K562 (cell line): ENCODE data around the gene RHOB. TPM values are rescaled to one million over a fixed set of nuclear protein-coding genes. Genes with fewer than 3 reads are reported as not detected.

Source experiments
- ARID3B ChIP-seq: fragments of 250-450 bp; sonication (Bioruptor Pico); IDR thresholded peaks from 2 replicates; pipeline ENCODE4 v1.4.0; 2020; ENCODE audit warnings: borderline replicate concordance
- BACH1 ChIP-seq: fragments of 200-800 bp; sonication (Bioruptor generic); IDR thresholded peaks from 2 replicates; pipeline ENCODE4 v1.6.1; 2016; ENCODE audit warnings: missing genetic modification characterization, missing compliant biosample characterization
- BRD9 ChIP-seq: fragments of 450-650 bp; IDR thresholded peaks from 2 replicates; pipeline ENCODE4 v1.6.1; 2018; ENCODE audit warnings: low read depth; ENCODE audit not compliant: partially characterized antibody
- CBFA2T2 ChIP-seq: fragments of 450-650 bp; conservative IDR thresholded peaks from 2 replicates; pipeline ENCODE4 v1.6.1; 2017; ENCODE audit warnings: mild to moderate bottlenecking
- DLX4 ChIP-seq: fragments of 250-450 bp; sonication (Bioruptor Pico); IDR thresholded peaks from 2 replicates; pipeline ENCODE4 v1.6.1; 2021; ENCODE audit warnings: mild to moderate bottlenecking
- ESRRA ChIP-seq: fragments of 450-650 bp; IDR thresholded peaks from 2 replicates; pipeline ENCODE4 v1.6.1; 2014; ENCODE audit warnings: low read depth, mild to moderate bottlenecking, moderate library complexity, borderline replicate concordance
- GABPB1 ChIP-seq: sonication (generic); formaldehyde crosslinking; IDR thresholded peaks from 2 replicates; pipeline ENCODE4 v1.8.0; 2022; ENCODE audit warnings: mild to moderate bottlenecking, missing genetic modification reagents
- HDAC3 ChIP-seq: fragments of 450-650 bp; IDR thresholded peaks from 2 replicates; pipeline ENCODE4 v1.6.1; 2018; ENCODE audit warnings: borderline replicate concordance, mild to moderate bottlenecking, moderate library complexity; ENCODE audit not compliant: partially characterized antibody
- IFI16 ChIP-seq: fragments of 250-450 bp; sonication (Bioruptor Pico); IDR thresholded peaks from 2 replicates; pipeline ENCODE4 v2.1.2; 2022; ENCODE audit warnings: mild to moderate bottlenecking, inconsistent platforms
- LCOR ChIP-seq: sonication (generic); formaldehyde crosslinking; IDR thresholded peaks from 2 replicates; pipeline ENCODE4 v1.8.0; 2022; ENCODE audit warnings: mild to moderate bottlenecking, missing genetic modification reagents
- MAX ChIP-seq: sonication (generic); formaldehyde crosslinking; IDR thresholded peaks from 2 replicates; pipeline ENCODE4 v1.9.0; 2022; ENCODE audit warnings: mild to moderate bottlenecking, missing genetic modification reagents
- NCOA2 ChIP-seq, 2 experiments: fragments of 450-650 bp; IDR thresholded peaks; 2 replicates each; pipeline ENCODE4 v1.6.1; 2018; ENCODE audit warnings: mild to moderate bottlenecking in 2 of 2, moderate library complexity in 1 of 2; ENCODE audit not compliant: partially characterized antibody in 2 of 2
- NFYB ChIP-seq: IDR thresholded peaks from 2 replicates; pipeline ENCODE4 v1.6.1; 2011; ENCODE audit warnings: mild to moderate bottlenecking, moderate library complexity; ENCODE audit not compliant: insufficient read length; ENCODE audit errors: extremely low read depth
- POLR2B ChIP-seq: fragments of 450-650 bp; IDR thresholded peaks from 2 replicates; pipeline ENCODE4 v1.6.1; 2018; ENCODE audit warnings: low read depth; ENCODE audit not compliant: partially characterized antibody
- SAFB ChIP-seq: fragments of 200-400 bp; formaldehyde crosslinking; IDR thresholded peaks from 2 replicates; pipeline ENCODE4 v1.6.1; 2017; ENCODE audit warnings: low read depth, low read length, borderline replicate concordance
- SPI1 ChIP-seq: IDR thresholded peaks from 2 replicates; pipeline ENCODE4 v1.6.1; 2011; ENCODE audit warnings: low read depth, low read length, control low read depth, borderline replicate concordance
- ZNF311 ChIP-seq: fragments of 250-450 bp; sonication (Bioruptor Pico); IDR thresholded peaks from 2 replicates; pipeline ENCODE4 v1.4.0; 2020; ENCODE audit warnings: mild to moderate bottlenecking, moderate library complexity
- ZNF707 ChIP-seq: fragments of 250-450 bp; sonication (Bioruptor Pico); conservative IDR thresholded peaks from 2 replicates; pipeline ENCODE4 v1.8.0; 2022; ENCODE audit warnings: inconsistent platforms, mild to moderate bottlenecking, moderate library complexity
- ZNF717 ChIP-seq: fragments of 250-450 bp; sonication (Bioruptor Pico); IDR thresholded peaks from 2 replicates; pipeline ENCODE4 v1.5.0; 2021
- ZNF785 ChIP-seq: fragments of 250-450 bp; sonication (Bioruptor Pico); IDR thresholded peaks from 2 replicates; pipeline ENCODE4 v1.4.0; 2020; ENCODE audit warnings: mild to moderate bottlenecking
- polyA plus RNA-seq, 8 experiments: library from polyadenylated mRNA; depleted of rRNA in 4 of 8; stranded (reverse) in 5 of 8; unstranded in 3 of 8; fragments of >200 nt; fragmentation: Nextera tagmentation in 2 of 8; fragmentation: Illumina TruSeq in 1 of 8; extraction: Ambion mirVana in 2 of 8; extraction: Trizol in 1 of 8; gene quantifications; 2 replicates each; pipeline versions ENCODE4 v1.2.1 to v1.2.3, GENCODE V29; 2011 to 2014; ENCODE audit warnings: inconsistent platforms in 1 of 8, missing spikeins in 1 of 8
- total RNA-seq, 7 experiments: library from RNA; depleted of rRNA in 6 of 7; stranded (reverse); fragments of >200 nt in 6 of 7; fragmentation: Illumina TruSeq in 2 of 7; extraction: Trizol in 2 of 7; gene quantifications; 2 replicates each; pipeline versions ENCODE4 v1.2.1 to v1.2.3, GENCODE V29; 2011 to 2021; ENCODE audit warnings: low replicate concordance in 1 of 7
- TF ChIP-seq, protein P1 (sequence below), 3 experiments: IDR thresholded peaks in 2 of 3; conservative IDR thresholded peaks in 1 of 3; 2 replicates each; pipeline ENCODE4 v1.5.1; 2011 to 2012; ENCODE audit warnings: low read length in 3 of 3, mild to moderate bottlenecking in 3 of 3, control low read depth in 2 of 3, improper control_type of control experiment in 1 of 3, inconsistent platforms in 1 of 3, low read depth in 1 of 3, mixed read lengths in 1 of 3, moderate library complexity in 1 of 3; ENCODE audit not compliant: insufficient read depth in 2 of 3
- TF ChIP-seq, protein P2 (sequence below): fragments of 450-650 bp; IDR thresholded peaks from 2 replicates; pipeline ENCODE4 v1.6.1; 2018; ENCODE audit warnings: mild to moderate bottlenecking, low read depth; ENCODE audit not compliant: partially characterized antibody

The RHOB gene
- total and polyA plus RNA-seq, 9 of the 15 experiments (the other 6 are each of a cell fraction or from before 2014, with no cell fraction given), result 0.07 to 4.8 (median 1.1) TPM

DNA sequence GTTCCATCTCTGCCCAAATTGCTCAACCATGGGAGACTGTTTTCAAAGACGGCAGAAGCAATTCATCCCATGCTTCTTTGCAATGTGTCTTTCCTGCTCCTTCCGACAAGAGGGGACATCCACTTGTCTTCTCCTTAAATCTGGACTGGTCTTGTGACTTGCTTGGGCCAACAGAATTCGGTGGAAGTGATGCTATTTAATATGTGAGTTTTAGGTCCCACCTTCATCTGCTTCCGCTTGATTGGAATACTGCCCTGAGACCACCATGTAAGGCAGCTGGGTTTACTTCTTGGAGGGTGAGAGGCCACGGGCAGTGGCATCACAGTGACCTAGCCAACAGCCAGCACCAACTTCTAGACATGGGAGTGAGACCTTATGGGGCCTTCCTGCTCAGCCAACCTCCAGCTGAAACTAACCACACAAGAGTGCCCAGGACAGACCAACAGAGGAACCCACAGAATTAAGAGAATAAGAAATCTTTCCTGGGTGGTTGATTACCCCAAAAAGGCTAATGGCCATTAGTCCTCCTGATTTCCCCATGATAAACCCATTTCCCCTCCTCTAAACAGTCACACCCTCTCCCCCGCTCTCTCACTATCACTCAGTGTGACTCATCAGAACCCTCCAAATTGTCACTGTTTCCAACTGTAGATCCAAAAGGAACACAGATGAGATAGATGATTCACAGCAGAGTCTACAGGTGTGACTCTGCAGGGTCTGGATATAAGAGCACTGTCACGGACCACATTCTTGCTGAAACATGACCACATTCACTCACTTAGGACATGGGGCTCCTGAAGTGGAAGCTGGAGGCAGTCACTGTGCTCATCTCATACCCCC is 16.2 kb upstream of the RHOB start (continued):
- TF ChIP-seq, protein P1, sequence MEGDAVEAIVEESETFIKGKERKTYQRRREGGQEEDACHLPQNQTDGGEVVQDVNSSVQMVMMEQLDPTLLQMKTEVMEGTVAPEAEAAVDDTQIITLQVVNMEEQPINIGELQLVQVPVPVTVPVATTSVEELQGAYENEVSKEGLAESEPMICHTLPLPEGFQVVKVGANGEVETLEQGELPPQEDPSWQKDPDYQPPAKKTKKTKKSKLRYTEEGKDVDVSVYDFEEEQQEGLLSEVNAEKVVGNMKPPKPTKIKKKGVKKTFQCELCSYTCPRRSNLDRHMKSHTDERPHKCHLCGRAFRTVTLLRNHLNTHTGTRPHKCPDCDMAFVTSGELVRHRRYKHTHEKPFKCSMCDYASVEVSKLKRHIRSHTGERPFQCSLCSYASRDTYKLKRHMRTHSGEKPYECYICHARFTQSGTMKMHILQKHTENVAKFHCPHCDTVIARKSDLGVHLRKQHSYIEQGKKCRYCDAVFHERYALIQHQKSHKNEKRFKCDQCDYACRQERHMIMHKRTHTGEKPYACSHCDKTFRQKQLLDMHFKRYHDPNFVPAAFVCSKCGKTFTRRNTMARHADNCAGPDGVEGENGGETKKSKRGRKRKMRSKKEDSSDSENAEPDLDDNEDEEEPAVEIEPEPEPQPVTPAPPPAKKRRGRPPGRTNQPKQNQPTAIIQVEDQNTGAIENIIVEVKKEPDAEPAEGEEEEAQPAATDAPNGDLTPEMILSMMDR (IDR thresholded peaks at IDR 0.05 in 2 of 3, conservative IDR thresholded peaks at IDR 0.05 in 1 of 3; ENCODE audit: insufficient read depth in 2 of 3, low read depth in 1 of 3, low read length in 3 of 3), result no peak
- TF ChIP-seq, protein P2, sequence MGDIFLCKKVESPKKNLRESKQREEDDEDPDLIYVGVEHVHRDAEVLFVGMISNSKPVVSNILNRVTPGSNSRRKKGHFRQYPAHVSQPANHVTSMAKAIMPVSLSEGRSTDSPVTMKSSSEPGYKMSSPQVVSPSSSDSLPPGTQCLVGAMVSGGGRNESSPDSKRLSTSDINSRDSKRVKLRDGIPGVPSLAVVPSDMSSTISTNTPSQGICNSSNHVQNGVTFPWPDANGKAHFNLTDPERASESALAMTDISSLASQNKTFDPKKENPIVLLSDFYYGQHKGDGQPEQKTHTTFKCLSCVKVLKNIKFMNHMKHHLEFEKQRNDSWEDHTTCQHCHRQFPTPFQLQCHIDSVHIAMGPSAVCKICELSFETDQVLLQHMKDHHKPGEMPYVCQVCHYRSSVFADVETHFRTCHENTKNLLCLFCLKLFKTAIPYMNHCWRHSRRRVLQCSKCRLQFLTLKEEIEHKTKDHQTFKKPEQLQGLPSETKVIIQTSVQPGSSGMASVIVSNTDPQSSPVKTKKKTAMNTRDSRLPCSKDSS, result no peak
- TF ChIP-seq MAX (CRISPR knock-in tag), result no peak
- no peak for TF ChIP-seq ESRRA
- TF ChIP-seq POLR2B, result no peak
- TF ChIP-seq ZNF717 (CRISPR knock-in tag), result no peak
- TF ChIP-seq SPI1, result no peak
- TF ChIP-seq HDAC3, result peak; percentile 33
- no peak for TF ChIP-seq DLX4 (CRISPR knock-in tag)
- no peak for TF ChIP-seq IFI16 (CRISPR knock-in tag)
- TF ChIP-seq ZNF785 (CRISPR knock-in tag), result no peak
- no peak for TF ChIP-seq NCOA2 (IDR thresholded peaks at IDR 0.05; ENCODE audit: partially characterized antibody in 2 of 2)
- TF ChIP-seq ZNF311 (CRISPR knock-in tag), result no peak
- no peak for TF ChIP-seq SAFB
- TF ChIP-seq ARID3B (CRISPR knock-in tag), result no peak
- TF ChIP-seq BRD9, result no peak
- no peak for TF ChIP-seq ZNF707 (CRISPR knock-in tag)
- TF ChIP-seq NFYB, result no peak
- TF ChIP-seq BACH1 (tag), result peak; percentile 82; the same call in 1 of the 2 replicates
- TF ChIP-seq LCOR (CRISPR knock-in tag), result 0 out of 2 replicates have a peak, but pooled peaks have one; percentile 60
- TF ChIP-seq GABPB1 (CRISPR knock-in tag), result no peak
- TF ChIP-seq CBFA2T2, result peak; percentile 52
